ENCODE results near the gene TTC28.

Gene TTC28

GRCh38 chr22:28051091-28051786 is 628.4 kb downstream of the TTC28 start:
- DNase-seq (ENCODE audit: low read depth) = no peak

GRCh38 chr22:28048529-28048928 is 631.1 kb downstream of the TTC28 start:
- DNase-seq (ENCODE audit: low read depth) = no peak

- DNase-seq (ENCODE audit: low read depth) = no peak
These were observed 631.9 kb downstream of the TTC28 start for GRCh38 chr22:28047740-28048139.

GRCh38 chr22:28046100-28046499 is 633.5 kb downstream of the TTC28 start:
- DNase-seq (ENCODE audit: low read depth) = no peak

GRCh38 chr22:28044546-28045173 is 635.0 kb downstream of the TTC28 start:
- DNase-seq (ENCODE audit: low read depth) = no peak

- no peak for DNase-seq (ENCODE audit: low read depth)
These were observed 636.4 kb downstream of the TTC28 start for GRCh38 chr22:28043266-28043665.

- DNase-seq (ENCODE audit: low read depth) = peak; percentile 22
These were observed 644.8 kb downstream of the TTC28 start for GRCh38 chr22:28034760-28035401.

- no peak for DNase-seq (ENCODE audit: low read depth)
These were observed 645.4 kb downstream of the TTC28 start for GRCh38 chr22:28034145-28034759.

- DNase-seq (ENCODE audit: low read depth) = no peak
These were observed 646.8 kb downstream of the TTC28 start for GRCh38 chr22:28032861-28033260.

GRCh38 chr22:28031383-28031922 is 648.2 kb downstream of the TTC28 start:
- no peak for DNase-seq (ENCODE audit: low read depth)

GRCh38 chr22:28030473-28030872 is 649.2 kb downstream of the TTC28 start:
- DNase-seq (ENCODE audit: low read depth) = no peak

- no peak for DNase-seq (ENCODE audit: low read depth)
These were observed 649.7 kb downstream of the TTC28 start for GRCh38 chr22:28029956-28030355.

- no peak for DNase-seq (ENCODE audit: low read depth)
These were observed 650.3 kb downstream of the TTC28 start for GRCh38 chr22:28029201-28029948.

- no peak for DNase-seq (ENCODE audit: low read depth)
These were observed 651.9 kb downstream of the TTC28 start for GRCh38 chr22:28027453-28028448.

- no peak for DNase-seq (ENCODE audit: low read depth)
These were observed 653.6 kb downstream of the TTC28 start for GRCh38 chr22:28025866-28026575.

- no peak for DNase-seq (ENCODE audit: low read depth)
These were observed 654.3 kb downstream of the TTC28 start for GRCh38 chr22:28025333-28025732.

GRCh38 chr22:28024422-28024888 is 655.2 kb downstream of the TTC28 start:
- no peak for DNase-seq (ENCODE audit: low read depth)

- no peak for DNase-seq (ENCODE audit: low read depth)
These were observed 655.9 kb downstream of the TTC28 start for GRCh38 chr22:28023774-28024173.

- no peak for DNase-seq (ENCODE audit: low read depth)
These were observed 656.6 kb downstream of the TTC28 start for GRCh38 chr22:28023036-28023435.

All from non-pigmented ciliary epithelial cell (primary cell).